ENCODE data around the gene SALL4.

- TF ChIP-seq ELF4 (IDR thresholded peaks at IDR 0.05) = no peak
- no peak for TF ChIP-seq SP1 (IDR thresholded peaks at IDR 0.05)
- TF ChIP-seq NFRKB (IDR thresholded peaks at IDR 0.05) = no peak
- no peak for TF ChIP-seq SUZ12 (IDR thresholded peaks at IDR 0.05)
- no peak for TF ChIP-seq TARDBP (IDR thresholded peaks at IDR 0.05)
- no peak for TF ChIP-seq FOXK2 (IDR thresholded peaks at IDR 0.05)
- no peak for TF ChIP-seq FOXM1 (IDR thresholded peaks at IDR 0.05; ENCODE audit: borderline replicate concordance)
- no peak for TF ChIP-seq PKNOX1 (IDR thresholded peaks at IDR 0.05)
- TF ChIP-seq HDGF (IDR thresholded peaks at IDR 0.05; ENCODE audit: borderline replicate concordance) = no peak
- TF ChIP-seq BHLHE40 (IDR thresholded peaks at IDR 0.05; ENCODE audit: borderline replicate concordance) = no peak
- no peak for TF ChIP-seq CTBP1 (IDR thresholded peaks at IDR 0.05; ENCODE audit: borderline replicate concordance)
- no peak for TF ChIP-seq FOXA1 (IDR thresholded peaks at IDR 0.05)
- TF ChIP-seq L3MBTL2 (conservative IDR thresholded peaks at IDR 0.05) = no peak
Observed at GRCh38 chr20:51791626-51792025, 10.7 kb downstream of the SALL4 start.

All from HEK293T (cell line).